ENCODE data around the gene NAA10.

- no peak for TF ChIP-seq RAD21 (IDR thresholded peaks at IDR 0.05; ENCODE audit: low read depth)
- TF ChIP-seq EP300 (IDR thresholded peaks at IDR 0.05; ENCODE audit: borderline replicate concordance) = no peak
- TF ChIP-seq FOXM1 (IDR thresholded peaks at IDR 0.05; ENCODE audit: borderline replicate concordance, low read depth) = no peak
- no peak for TF ChIP-seq USF1 (IDR thresholded peaks at IDR 0.05)
- no peak for TF ChIP-seq TCF12 (IDR thresholded peaks at IDR 0.05; ENCODE audit: low read depth)
Observed at GRCh38 chrX:153968754-153969124, 33.9 kb upstream of the NAA10 start.

Data from Ishikawa (cell line).